HFF-Myc (cell line): Measurements from ENCODE around the gene CTNNA2.

Experiments used
- DNase-seq: peaks from one replicate; pipeline ENCODE4 v3.0.0-alpha.2; 2011; ENCODE audit warnings: low read depth; ENCODE audit errors: extremely low read depth
- H3K4me3 ChIP-seq: replicated peaks from 2 replicates; pipeline ENCODE4 v1.5.1; 2011; ENCODE audit warnings: low read depth, mild to moderate bottlenecking, control low read depth, low read length
- TF ChIP-seq, protein P1 (sequence below): IDR thresholded peaks from 2 replicates; pipeline ENCODE4 v1.5.1; 2012; ENCODE audit warnings: mild to moderate bottlenecking, low read depth, low read length, control low read depth; ENCODE audit errors: missing control alignments

The CTNNA2 gene

DNA sequence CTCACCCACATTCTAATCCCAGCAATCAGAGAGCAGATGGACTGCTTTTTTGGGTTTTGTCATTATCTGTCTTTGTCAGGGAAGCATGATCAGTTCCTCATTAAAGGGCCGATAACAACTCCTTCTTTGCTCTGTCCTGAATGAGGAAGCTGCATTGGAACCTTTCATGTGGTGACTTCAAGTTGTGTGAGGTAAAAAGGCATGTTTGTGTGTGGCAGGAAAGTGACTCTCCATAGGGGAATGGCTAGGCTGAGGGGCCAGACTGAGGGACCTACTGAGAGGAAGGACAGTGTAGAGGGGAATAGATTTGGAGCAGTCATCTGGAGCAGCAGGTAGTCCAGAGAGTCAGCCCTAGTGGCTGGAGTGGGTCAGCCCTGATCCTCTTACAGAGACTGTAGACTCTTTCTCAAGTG, 815.3 kb downstream of the CTNNA2 start:
- TF ChIP-seq, protein P1, sequence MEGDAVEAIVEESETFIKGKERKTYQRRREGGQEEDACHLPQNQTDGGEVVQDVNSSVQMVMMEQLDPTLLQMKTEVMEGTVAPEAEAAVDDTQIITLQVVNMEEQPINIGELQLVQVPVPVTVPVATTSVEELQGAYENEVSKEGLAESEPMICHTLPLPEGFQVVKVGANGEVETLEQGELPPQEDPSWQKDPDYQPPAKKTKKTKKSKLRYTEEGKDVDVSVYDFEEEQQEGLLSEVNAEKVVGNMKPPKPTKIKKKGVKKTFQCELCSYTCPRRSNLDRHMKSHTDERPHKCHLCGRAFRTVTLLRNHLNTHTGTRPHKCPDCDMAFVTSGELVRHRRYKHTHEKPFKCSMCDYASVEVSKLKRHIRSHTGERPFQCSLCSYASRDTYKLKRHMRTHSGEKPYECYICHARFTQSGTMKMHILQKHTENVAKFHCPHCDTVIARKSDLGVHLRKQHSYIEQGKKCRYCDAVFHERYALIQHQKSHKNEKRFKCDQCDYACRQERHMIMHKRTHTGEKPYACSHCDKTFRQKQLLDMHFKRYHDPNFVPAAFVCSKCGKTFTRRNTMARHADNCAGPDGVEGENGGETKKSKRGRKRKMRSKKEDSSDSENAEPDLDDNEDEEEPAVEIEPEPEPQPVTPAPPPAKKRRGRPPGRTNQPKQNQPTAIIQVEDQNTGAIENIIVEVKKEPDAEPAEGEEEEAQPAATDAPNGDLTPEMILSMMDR = no peak
- H3K4me3 ChIP-seq = no peak overlapping the region
- DNase-seq = no peak

DNA sequence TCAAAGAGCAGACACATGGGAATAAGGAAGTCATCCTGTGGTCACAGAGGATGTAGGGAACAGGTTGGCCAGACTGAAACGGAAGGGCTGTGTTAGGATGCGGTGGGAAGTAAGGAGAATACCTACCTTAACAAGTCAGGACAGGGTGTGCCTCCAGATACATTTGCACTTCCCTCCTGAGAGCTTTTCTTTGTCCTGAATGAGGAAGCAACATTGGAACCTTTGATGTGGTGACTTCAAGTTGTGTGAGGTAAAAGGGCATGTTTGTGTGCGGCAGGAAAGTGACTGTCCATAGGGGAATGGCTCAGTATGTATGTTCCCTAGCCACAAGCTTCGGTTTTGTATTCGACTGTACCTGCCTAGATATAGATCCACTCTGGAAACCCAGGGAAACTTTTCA, 816.6 kb downstream of the CTNNA2 start:
- no peak overlapping the region for H3K4me3 ChIP-seq
- TF ChIP-seq, protein P1 = no peak
- no peak for DNase-seq

DNA sequence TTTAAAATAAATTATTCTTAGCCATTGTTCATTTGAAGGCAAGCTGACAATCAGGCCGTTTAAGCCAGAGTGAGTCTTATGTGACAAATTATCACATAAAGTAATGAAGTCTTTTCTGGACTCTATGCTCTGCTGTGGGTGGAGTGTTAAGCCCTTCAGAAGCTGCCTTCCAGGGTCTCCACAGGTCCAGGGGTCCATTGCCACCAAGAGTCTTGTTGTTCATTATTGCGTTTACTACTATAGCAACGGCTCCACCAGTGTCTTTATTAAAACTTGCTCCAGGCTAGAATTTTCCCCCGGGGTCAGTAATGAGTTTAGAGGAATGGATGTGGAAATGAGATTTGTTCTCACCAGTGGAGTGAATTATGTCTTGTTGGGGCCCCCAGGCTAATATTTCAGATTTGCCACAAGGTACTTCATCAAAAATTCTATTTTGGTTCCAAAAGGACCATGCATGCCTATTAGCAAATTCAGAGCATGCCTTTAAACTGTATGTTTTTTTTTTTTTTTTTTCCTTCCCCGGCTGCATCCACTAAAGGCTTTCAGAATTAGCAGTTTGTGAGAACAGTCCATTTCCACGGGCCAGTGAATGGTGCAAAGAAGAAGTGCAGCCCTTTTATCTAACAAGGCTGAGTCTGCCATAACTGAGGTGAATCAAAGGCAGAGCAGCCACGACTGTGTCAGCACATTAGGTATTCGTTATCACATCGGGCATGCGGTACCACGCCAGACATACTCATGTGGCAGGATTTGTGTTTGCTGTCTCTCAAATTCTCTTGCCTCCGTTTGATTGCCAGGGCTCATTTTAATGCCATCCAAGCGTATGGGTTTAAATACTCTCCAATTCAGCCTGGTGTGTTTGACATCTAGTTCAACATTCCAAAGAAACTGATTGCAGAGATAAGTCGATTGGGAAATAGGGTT, 817.9 kb downstream of the CTNNA2 start:
- TF ChIP-seq, protein P1 = no peak
- no peak for DNase-seq
- no peak overlapping the region for H3K4me3 ChIP-seq

DNA sequence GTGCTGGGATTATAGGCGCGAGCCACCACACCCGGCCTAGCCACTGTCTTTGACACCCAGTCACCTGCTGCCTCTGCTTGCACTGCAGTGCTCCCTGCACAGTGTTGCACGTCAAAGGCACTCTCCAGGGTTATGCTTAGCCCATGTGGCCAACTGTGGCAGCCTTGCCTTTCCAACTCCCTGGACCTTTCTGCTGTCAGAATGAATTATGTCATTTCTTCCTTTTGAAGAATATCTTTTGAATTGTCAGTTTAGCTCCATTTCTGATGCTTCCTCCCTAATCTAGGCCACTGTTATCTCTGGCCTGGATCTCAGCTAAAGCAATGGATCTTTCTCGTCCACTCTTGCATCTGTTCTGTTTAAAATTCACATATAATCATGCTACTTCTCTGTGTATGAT, 821.0 kb downstream of the CTNNA2 start:
- TF ChIP-seq, protein P1 = no peak
- no peak overlapping the region for H3K4me3 ChIP-seq
- DNase-seq = no peak

DNA sequence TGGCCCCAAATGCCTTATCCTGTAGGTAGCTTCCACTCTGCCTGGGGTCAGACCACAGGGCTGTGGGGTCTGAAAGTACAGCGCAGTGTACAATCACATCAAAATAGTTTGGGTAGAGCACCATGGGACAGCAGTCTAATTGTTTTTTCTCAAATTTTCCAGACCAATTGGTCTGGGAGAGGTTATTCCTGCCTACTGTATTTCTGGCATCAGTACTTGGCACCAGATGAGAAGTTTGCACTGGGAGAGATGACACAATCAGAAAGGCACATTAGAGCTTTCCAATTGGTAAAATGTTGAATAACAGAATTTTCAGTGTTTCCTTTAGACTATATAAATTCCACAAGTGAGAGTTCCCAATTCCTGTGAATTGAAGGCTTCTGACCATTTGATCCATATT, 822.6 kb downstream of the CTNNA2 start:
- no peak for DNase-seq
- H3K4me3 ChIP-seq = no peak overlapping the region
- TF ChIP-seq, protein P1 = no peak

DNA sequence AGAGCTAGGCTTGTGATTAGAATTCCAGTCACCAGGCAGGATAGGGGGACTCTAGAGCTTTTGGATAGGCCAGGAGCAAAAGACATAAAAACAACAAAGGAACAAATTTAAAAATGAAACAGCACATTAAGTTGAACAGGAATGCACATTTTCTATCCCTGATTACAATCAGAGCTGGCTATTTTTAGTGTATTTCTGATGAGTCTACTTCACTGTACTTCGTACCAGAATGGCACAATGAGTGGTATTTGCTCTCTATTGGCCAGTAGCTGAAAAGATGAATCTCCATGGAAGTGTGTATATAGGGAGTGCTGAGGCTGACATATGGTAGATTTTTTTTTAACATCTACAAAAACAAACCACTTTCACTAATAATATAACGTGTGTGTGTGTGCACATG, 825.9 kb downstream of the CTNNA2 start:
- TF ChIP-seq, protein P1 = no peak

More for the DNA sequence above, 825.9 kb downstream of the CTNNA2 start:
- H3K4me3 ChIP-seq = no peak overlapping the region
- no peak for DNase-seq
